Measurements from ENCODE around the gene SERPINB6.
"Not testable (repeated sequence)": the region's sequence is repeated elsewhere in the genome, so short reads cannot be mapped to it uniquely, and the experiment has no call there.

Gene SERPINB6

GRCh38 chr6:2971420-2972218 is at the start of gene SERPINB6:
Gene SERPINB6, minus strand, starts transcription at chr6:2971567. Its CDS starts 12,235 bp downstream, at chr6:2959332.
- no peak for DNase-seq (ENCODE audit: low spot score)

- no peak for DNase-seq (ENCODE audit: low spot score)
These were observed 48.5 kb upstream of the SERPINB6 start for GRCh38 chr6:3019749-3020320.

GRCh38 chr6:3019065-3019464 is 47.7 kb upstream of the SERPINB6 start:
- DNase-seq (ENCODE audit: low spot score), result no peak

DNA sequence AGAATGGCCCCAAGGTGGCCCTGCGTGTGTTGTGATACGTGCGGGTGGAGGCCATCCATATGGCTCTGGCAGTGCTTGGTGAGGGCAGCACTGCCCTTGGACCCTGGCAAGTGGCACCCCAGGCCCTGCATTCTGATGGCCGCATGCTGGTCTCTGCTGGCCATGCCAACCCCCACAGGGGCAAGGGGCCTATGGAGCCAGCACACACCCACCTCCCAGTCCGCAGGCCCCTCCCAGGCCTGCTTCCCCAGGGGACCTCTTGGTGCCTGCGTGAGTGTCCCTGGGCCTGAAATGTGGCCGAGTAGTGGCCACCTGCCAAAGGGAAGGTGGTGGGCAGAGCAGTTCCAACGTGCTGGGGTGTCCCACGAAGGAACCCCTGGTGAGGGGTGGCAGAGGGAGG is 45.9 kb upstream of the SERPINB6 start:
- no peak for DNase-seq (ENCODE audit: low spot score)

- no peak for DNase-seq (ENCODE audit: low spot score)
These were observed 45.3 kb upstream of the SERPINB6 start for GRCh38 chr6:3016473-3017280.

DNA sequence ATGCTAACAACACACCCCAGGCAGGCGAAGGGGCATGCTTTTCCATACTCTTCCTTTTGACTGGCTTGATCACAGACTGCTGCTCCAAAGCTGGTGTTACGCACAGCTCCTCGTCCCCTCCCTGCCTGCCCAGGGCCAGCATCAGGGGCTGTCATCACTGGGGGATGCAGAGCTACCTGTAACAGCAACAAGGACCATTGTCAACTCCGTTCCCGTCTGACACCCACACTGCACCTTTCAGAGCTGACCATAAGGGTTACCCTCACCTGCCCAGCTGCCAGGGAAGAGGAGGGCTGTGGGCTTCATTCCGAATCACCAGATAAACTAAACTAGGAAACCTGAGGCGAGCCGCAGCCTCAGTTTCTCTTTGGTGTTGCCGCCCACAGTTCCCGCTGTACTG is 43.8 kb upstream of the SERPINB6 start:
- no peak for DNase-seq (ENCODE audit: low spot score)

- no peak for DNase-seq (ENCODE audit: low spot score)
These were observed 43.3 kb upstream of the SERPINB6 start for GRCh38 chr6:3014675-3015066.

DNA sequence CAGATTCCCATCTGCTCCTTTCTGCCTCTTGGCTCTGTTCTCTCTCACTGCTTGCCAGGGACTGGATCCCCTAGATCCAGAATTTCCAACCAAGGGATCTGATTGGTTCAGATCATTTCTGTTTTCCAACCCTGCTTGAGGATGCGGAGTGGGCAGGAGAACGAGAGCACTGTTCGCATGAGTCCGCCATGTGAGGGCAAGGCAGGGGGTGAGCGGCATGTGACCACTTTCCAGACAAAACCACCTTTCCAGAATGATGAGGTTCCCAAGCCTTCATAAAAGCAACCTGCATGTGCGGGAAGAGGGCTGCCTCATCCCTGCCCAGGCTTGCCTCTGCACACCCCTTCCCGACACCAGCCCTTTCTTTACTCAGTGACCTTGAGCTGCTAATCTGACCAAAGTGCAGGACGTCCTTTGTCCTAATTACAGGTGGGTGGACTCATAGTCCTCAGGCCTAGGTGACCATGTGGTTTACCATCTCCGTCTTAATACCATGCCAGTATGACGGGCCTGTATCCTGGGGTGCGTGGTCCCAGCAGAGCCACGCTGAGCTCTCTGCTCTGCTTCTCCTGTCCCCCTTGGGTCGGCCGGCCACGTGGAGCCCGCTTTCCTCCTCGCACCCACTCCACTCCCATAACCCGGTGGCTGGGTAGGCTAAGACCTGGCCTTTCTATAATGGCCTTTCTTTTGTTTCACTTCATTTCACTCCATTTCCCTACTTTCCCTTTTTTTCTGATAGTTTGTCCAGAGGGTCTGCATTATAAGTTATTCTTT is 42.7 kb upstream of the SERPINB6 start:
- no peak for DNase-seq (ENCODE audit: low spot score)

- no peak for DNase-seq (ENCODE audit: low spot score)
These were observed 42.1 kb upstream of the SERPINB6 start for GRCh38 chr6:3013486-3013885.

GRCh38 chr6:3011592-3011991 is 40.2 kb upstream of the SERPINB6 start:
- no peak for DNase-seq (ENCODE audit: low spot score)

GRCh38 chr6:3011158-3011557 is 39.8 kb upstream of the SERPINB6 start:
- no peak for DNase-seq (ENCODE audit: low spot score)

- no peak for DNase-seq (ENCODE audit: low spot score)
These were observed 38.6 kb upstream of the SERPINB6 start for GRCh38 chr6:3009930-3010329.

- DNase-seq (ENCODE audit: low spot score), result not testable (repeated sequence)
These were observed 37.4 kb upstream of the SERPINB6 start for GRCh38 chr6:3008712-3009265.

- no peak for DNase-seq (ENCODE audit: low spot score)
These were observed 36.2 kb upstream of the SERPINB6 start for GRCh38 chr6:3007571-3007970.

GRCh38 chr6:3006476-3006875 is 35.1 kb upstream of the SERPINB6 start:
- DNase-seq (ENCODE audit: low spot score), result no peak

GRCh38 chr6:3005874-3006273 is 34.5 kb upstream of the SERPINB6 start:
- no peak for DNase-seq (ENCODE audit: low spot score)

DNA sequence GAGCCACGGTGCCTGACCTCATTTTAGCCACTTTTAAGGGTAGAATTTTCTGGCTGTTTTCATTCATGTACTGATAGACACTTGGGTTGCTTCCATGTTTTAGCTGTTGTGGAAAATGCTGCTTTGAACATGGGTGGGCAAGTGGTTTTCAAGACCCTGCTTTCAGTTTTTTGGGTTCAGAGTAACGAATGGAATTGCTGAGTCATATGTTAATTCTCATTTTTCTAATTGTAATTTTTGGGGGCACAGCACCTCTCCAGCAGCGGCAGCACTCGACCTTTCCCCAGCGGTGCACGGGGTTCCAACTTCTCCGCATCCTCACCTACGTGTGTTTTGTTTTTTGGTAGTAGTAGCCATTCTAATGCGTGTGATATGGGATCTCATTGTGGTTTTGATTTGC is 33.7 kb upstream of the SERPINB6 start:
- DNase-seq (ENCODE audit: low spot score), result no peak

- not testable (repeated sequence) for DNase-seq (ENCODE audit: low spot score)
These were observed 31.9 kb upstream of the SERPINB6 start for GRCh38 chr6:3003226-3003625.

GRCh38 chr6:3001773-3002293 is 30.5 kb upstream of the SERPINB6 start:
- peak; percentile 69 for DNase-seq (ENCODE audit: low spot score)

GRCh38 chr6:3001146-3001772 is 29.9 kb upstream of the SERPINB6 start:
- DNase-seq (ENCODE audit: low spot score), result no peak

All from NAMALWA (cell line).